Peyer's patch (tissue), 4 donors: ENCODE results near the gene WDR31. TPM values are rescaled to one million over a fixed set of nuclear protein-coding genes. Genes with fewer than 3 reads are reported as not detected.
A peak's percentile ranks its signal among the peaks of the same experiment; 100 is the strongest.

Source experiments
- DNase-seq, 3 donors: peaks; one replicate each; pipeline ENCODE4 v3.0.0-alpha.2; 2017 to 2019
- H3K27ac ChIP-seq, 4 donors: fragments of 200-600 bp; sonication (generic); one replicate each; pipeline ENCODE4 v1.5.1; 2016 to 2019
- H3K27me3 ChIP-seq, 2 donors: fragments of 200-600 bp; sonication (generic); one replicate each; pipeline ENCODE4 v1.5.1; 2019
- H3K36me3 ChIP-seq, 3 donors: fragments of 200-600 bp; sonication (generic); one replicate each; pipeline ENCODE4 v1.5.1; 2016 to 2019
- H3K4me1 ChIP-seq, 4 donors: fragments of 200-600 bp; sonication (generic); one replicate each; pipeline ENCODE4 v1.5.1; 2016 to 2019
- H3K4me3 ChIP-seq, 4 donors: fragments of 200-600 bp; sonication (generic); 1 replicate in 3 of 4; 2 replicates in 1 of 4; pipeline ENCODE4 v1.5.1; 2016 to 2019; ENCODE audit warnings: mild to moderate bottlenecking in 1 of 4
- H3K9me3 ChIP-seq, 4 donors: fragments of 200-600 bp; sonication (generic); one replicate each; pipeline ENCODE4 v1.5.1; 2016 to 2019; ENCODE audit warnings: mild to moderate bottlenecking in 1 of 4
- CTCF ChIP-seq, 6 experiments: fragments of 450-650 bp in 4 of 6; fragments of 200-600 bp in 2 of 6; sonication (generic) in 1 of 6; IDR thresholded peaks; one replicate each; pipeline ENCODE4 v1.5.1; 2017 to 2019; ENCODE audit warnings: antibody characterized with exemption in 6 of 6, mild to moderate bottlenecking in 3 of 6, moderate library complexity in 1 of 6
- POLR2A ChIP-seq, 2 donors: fragments of 450-650 bp; IDR thresholded peaks; one replicate each; pipeline ENCODE4 v1.5.1; 2017; ENCODE audit warnings: antibody characterized with exemption in 2 of 2, mild to moderate bottlenecking in 2 of 2, moderate library complexity in 2 of 2
- total RNA-seq, 4 donors: library from RNA; depleted of rRNA; stranded (reverse); fragments of >200 nt; gene quantifications; one replicate each; pipeline ENCODE4 v1.1.0, GENCODE V29; 2016

The WDR31 gene
- 1 to 10 TPM in 3 of 4 donors, not detected in 1; 1.1 to 3.5 (median 2.5) TPM for total RNA-seq

DNA sequence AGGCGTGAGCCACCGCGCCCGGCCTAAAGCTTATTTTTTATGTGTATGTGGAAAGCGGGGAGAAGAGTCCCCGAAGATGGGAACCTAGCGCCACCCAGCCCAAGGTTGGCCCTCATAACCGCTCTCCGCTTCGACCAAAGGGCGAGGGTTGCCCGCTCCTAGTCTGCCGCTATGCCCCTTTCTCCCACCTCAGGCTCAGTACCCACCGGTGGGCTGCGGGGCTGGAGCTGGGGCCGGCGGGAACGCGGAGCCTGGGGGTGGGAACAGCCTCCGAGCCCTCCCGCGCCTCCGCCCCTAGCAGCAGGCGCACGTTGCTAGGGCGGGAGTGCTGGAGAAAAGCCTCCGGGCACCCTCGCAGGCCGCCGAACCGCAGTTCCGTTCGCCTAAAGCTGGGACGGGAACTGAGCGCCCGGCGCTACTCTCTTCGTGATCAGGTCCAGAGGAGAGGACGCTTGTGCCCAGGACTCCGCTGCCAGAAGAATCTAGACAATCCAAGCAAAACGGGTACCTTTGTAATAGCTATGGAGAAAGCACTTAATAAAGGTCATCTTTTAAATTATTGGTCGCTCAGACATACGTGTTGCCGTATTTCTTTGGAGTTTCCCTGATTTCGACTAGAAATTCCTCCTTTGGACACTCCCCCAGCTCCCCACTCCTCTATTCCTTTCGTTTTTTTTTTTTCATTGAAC, at the start of gene WDR31:
Gene WDR31 (minus strand): TSS at position 265 of the 689 bp plus-strand sequence. CDS start 8,253 bp downstream, outside the sequence.
- H3K36me3 ChIP-seq, result no peaks in the 10 kb centered on the region
- no peaks in the 10 kb centered on the region for H3K9me3 ChIP-seq
- peak within 1 kb of the TSS; percentile 62 to 67 (median 65) for H3K4me3 ChIP-seq
- H3K27me3 ChIP-seq, result no peaks in the 10 kb centered on the region
- peaks cover 0 to 11% (median 2%) of the 10 kb centered on the region in 4 donors for H3K4me1 ChIP-seq
- peak within 1 kb of the TSS in 3 of 4 donors; percentile 56 to 67 (median 57) for H3K27ac ChIP-seq
- DNase-seq, result peak; percentile 71 to 91 (median 88)
- TF ChIP-seq POLR2A (IDR thresholded peaks at IDR 0.05), result peak in 1 of 2 donors; percentile 29
- peak in 1 of 6 experiments; percentile 4 for TF ChIP-seq CTCF (IDR thresholded peaks at IDR 0.05)

- H3K27me3 ChIP-seq, result no peaks in the 10 kb centered on the region
- no peaks in the 10 kb centered on the region for H3K9me3 ChIP-seq
- no peak overlapping the region for H3K4me3 ChIP-seq
- peak overlapping the region in 1 of 4 donors; percentile 85 for H3K27ac ChIP-seq
- peaks cover 0 to 61% (median 0%) of the 10 kb centered on the region in 3 donors for H3K36me3 ChIP-seq
- no peak for TF ChIP-seq CTCF (IDR thresholded peaks at IDR 0.05)
- no peak for TF ChIP-seq POLR2A (IDR thresholded peaks at IDR 0.05)
- peaks cover 0 to 34% (median 10%) of the 10 kb centered on the region in 4 donors for H3K4me1 ChIP-seq
- DNase-seq, result no peak
Observed at GRCh38 chr9:113389451-113389850, 49.4 kb upstream of the WDR31 start.

DNA sequence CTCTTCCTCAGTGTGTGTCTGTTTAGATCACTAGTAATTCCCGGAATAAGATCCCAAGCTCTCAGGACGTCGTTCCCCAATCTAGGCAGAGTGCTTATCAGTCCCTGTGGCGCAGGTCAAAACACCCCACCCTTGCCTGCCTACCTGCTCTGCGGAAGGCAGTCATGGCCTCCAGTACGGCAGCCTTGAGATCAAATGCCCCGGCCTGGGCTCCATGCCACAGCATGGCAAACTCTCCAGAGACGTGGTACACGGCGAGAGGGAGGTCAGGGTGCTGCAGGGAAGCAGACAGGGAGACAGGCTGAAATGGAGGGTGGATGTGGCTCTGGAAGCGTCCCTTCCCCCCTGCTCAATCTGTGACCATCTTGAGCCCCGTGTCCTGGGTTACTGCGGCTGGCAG, 48.8 kb upstream of the WDR31 start:
- peak in 2 of 3 donors; percentile 75 for DNase-seq
- Histone ChIP-seq H3K36me3 (peaks cover 0 to 56% (median 0%) of the 10 kb centered on the region in 3 donors), H3K9me3 (no peaks in the 10 kb centered on the region), H3K27me3 (no peaks in the 10 kb centered on the region), H3K27ac (peak overlapping the region in 2 of 4 donors; percentile 54 to 85), H3K4me3 (peak overlapping the region in 1 of 4 donors; percentile 6), H3K4me1 (peaks cover 0 to 34% (median 10%) of the 10 kb centered on the region in 4 donors)
- TF ChIP-seq POLR2A (IDR thresholded peaks at IDR 0.05) (no peak), CTCF (IDR thresholded peaks at IDR 0.05) (no peak)

DNA sequence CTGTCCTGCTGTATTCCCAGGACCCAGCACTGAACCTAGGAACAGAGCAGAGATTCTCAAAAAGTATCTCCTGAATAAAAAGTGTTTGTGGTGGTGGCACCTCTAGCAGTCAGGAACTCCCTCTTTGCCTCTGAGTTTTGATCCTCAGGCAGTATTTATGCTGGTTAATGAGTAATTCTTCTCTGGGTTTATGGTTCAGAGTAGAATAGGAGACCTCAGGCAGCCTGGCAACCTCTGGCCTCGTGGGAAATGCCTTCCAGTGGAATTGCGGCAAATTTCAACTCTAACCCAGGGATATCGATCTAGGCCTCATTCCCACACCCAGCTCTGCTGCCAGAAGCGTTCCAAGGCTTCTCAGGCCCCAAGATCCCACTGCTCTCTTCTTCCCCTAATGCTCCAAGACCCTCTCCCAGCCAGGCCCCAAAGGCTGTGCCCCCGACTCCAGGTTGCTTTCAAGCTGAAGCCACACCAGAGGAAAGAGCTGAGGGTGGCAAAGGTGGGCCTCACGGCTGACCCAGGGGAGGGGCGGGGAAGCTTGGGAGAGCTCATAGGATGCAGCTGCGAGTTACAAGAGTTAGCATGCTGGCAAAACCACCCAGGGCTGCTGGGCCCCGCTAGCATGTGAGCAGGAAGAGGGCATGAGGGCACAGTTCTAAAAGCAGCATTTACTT, 47.6 kb upstream of the WDR31 start:
- H3K36me3 ChIP-seq, result peaks cover 0 to 47% (median 0%) of the 10 kb centered on the region in 3 donors

More for the DNA sequence above, 47.6 kb upstream of the WDR31 start:
- H3K27ac ChIP-seq, result peak overlapping the region in 3 of 4 donors; percentile 22 to 85 (median 62)
- H3K9me3 ChIP-seq, result no peaks in the 10 kb centered on the region
- peak in 2 of 3 donors; percentile 63 to 70 for DNase-seq
- no peak for TF ChIP-seq POLR2A (IDR thresholded peaks at IDR 0.05)
- TF ChIP-seq CTCF (IDR thresholded peaks at IDR 0.05), result no peak
- no peak overlapping the region for H3K4me3 ChIP-seq
- peaks cover 0 to 34% (median 10%) of the 10 kb centered on the region in 4 donors for H3K4me1 ChIP-seq
- H3K27me3 ChIP-seq, result no peaks in the 10 kb centered on the region
